ENCODE measurements around the gene PRSS8.
"Not testable (repeated sequence)": the region's sequence is repeated elsewhere in the genome, so short reads cannot be mapped to it uniquely, and the experiment has no call there.

PRSS8 gene

GRCh38 chr16:31105677-31106213 lies 29.8 kb downstream of the PRSS8 start:
- DNase-seq (ENCODE audit: low read depth in 2 of 2) = peak; percentile 78 to 85

GRCh38 chr16:31100876-31101641 lies 34.5 kb downstream of the PRSS8 start:
- DNase-seq (ENCODE audit: low read depth in 2 of 2) = not testable (repeated sequence)

- no peak for DNase-seq (ENCODE audit: low read depth in 2 of 2)
These were observed 35.5 kb downstream of the PRSS8 start for GRCh38 chr16:31099860-31100638.

DNA sequence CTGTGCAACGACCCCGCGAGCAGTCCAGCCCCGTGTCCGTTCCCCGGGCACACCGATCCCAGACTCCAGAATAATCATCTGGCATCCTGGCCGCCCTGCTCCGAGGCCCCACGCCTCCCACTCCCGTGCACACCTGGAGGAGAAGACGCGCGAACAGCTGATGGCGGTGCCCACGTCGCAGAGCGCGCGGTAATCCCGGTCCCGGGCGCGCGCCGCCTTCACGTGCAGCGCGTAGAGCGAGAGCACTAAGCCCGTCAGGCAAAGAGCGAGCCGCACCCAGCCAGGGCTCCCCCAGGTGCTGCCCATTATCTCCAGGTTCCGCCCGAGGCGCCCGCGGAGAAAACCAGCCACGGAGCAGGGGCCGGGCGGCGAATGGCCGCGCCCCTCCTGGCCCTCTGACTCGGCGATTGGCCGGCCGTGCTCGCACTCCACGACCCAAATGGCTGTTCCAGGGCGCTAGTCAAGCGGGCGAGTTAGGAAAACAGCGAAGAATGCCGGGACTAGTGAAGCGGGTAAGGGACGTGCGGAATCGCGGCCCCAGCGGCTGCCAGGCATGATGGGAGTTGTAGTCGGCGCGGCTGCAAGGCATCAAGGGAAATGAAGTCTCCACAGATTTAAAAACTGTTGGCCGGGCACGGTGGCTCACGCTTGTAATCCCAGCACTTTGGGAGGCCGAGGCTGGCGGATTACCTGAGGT lies 41.0 kb downstream of the PRSS8 start, which contains the start of gene VKORC1:
TSS of gene VKORC1 (minus strand) at position 374 of the 697 bp plus-strand sequence. CDS start at position 306, 68 bp downstream.
- DNase-seq (ENCODE audit: low read depth in 2 of 2) = peak; percentile 83 to 90

DNA sequence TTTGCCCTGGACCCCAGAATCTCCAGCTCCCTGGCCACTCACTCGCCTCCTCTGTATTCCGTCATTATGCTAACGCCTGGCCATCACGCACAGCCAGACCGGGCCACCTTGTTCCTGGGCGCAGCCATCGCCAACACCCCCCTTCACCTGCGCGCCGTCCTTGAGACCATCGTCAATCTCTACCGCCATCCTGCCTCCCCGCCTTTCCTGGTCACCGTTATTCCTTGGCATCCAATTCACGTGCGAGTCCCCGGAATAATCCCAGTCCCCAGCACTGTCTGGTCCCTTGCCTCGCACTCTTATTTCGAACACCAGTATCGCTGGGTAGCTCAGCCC lies 41.5 kb downstream of the PRSS8 start:
- no peak for DNase-seq (ENCODE audit: low read depth in 2 of 2)

- DNase-seq (ENCODE audit: low read depth in 2 of 2) = no peak
These were observed 42.3 kb downstream of the PRSS8 start for GRCh38 chr16:31093132-31093703.

DNA sequence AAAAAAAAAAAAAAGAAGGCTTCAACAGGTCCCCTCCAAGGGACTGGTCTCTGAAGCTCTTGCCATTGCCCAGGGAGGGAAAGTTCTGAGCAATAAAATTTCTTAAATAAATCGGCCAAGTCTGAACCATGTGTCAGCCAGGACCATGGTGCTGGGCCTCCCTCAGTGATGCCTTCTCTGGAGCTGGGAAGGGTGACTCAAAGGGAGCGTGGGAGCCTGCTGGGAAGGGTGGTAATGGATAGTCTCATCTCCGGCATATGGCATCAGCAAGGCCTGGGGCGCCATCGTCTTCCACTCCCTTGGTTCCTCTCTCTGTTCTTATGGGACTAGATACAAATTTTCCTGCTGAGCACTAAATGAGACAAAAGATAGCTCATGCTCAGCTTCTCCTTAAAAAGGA lies 43.2 kb downstream of the PRSS8 start:
- no peak for DNase-seq (ENCODE audit: low read depth in 2 of 2)

DNA sequence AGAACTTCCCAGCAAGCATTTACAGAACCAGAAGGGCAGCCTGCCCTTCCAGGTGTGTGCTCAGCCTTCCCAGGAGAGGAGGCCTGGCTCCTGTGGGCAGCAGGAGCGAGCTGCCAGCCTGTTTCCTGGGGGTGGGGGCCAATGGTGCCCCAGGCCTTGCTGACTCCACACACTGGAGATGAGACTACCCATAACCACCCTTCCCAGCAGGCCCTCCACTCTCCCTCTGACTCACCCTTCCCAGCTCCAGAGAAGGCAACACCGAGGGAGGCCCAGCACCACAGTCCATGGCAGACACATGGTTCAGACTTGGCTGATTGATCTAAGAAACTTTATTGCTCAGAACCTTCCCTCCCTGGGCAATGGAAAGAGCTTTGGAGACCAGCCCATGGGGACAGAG lies 45.0 kb downstream of the PRSS8 start:
- no peak for DNase-seq (ENCODE audit: low read depth in 2 of 2)

GRCh38 chr16:31089199-31089598 lies 46.3 kb downstream of the PRSS8 start:
- DNase-seq (ENCODE audit: low read depth in 2 of 2) = no peak

- no peak for DNase-seq (ENCODE audit: low read depth in 2 of 2)
These were observed 46.9 kb downstream of the PRSS8 start, which contains the start of gene PRSS53 for GRCh38 chr16:31088459-31089183. PRSS53 (minus strand) TSS chr16:31088943; CDS start chr16:31088809, 134 bp downstream.

DNA sequence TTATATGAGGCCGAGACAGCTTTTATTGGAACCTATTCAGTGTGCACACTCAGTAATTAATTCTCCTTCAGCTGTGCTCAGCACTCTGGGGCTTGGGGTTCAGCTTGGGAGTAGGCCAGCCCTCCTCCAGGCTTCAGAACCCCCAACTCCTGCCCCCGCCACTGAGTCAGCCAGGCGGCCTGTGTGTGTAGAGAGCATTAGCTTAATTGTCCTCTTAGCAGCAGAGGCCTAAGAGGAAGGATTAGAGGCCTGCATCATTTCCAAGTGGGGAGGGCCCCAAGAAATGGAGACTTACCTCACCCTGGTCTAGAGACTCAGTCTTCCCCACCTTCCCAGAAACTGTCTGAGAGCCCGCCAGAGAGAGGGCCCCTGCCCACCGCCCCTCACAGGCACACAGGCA lies 47.6 kb downstream of the PRSS8 start:
- no peak for DNase-seq (ENCODE audit: low read depth in 2 of 2)

- DNase-seq (ENCODE audit: low read depth in 2 of 2) = no peak
These were observed 48.0 kb downstream of the PRSS8 start for GRCh38 chr16:31087481-31087880.

- no peak for DNase-seq (ENCODE audit: low read depth in 2 of 2)
These were observed 49.0 kb downstream of the PRSS8 start for GRCh38 chr16:31086629-31086906.

- no peak for DNase-seq (ENCODE audit: low read depth in 2 of 2)
These were observed 49.5 kb downstream of the PRSS8 start for GRCh38 chr16:31085873-31086628.

GRCh38 chr16:31085411-31085810 lies 50.1 kb downstream of the PRSS8 start:
- no peak for DNase-seq (ENCODE audit: low read depth in 2 of 2)

DNA sequence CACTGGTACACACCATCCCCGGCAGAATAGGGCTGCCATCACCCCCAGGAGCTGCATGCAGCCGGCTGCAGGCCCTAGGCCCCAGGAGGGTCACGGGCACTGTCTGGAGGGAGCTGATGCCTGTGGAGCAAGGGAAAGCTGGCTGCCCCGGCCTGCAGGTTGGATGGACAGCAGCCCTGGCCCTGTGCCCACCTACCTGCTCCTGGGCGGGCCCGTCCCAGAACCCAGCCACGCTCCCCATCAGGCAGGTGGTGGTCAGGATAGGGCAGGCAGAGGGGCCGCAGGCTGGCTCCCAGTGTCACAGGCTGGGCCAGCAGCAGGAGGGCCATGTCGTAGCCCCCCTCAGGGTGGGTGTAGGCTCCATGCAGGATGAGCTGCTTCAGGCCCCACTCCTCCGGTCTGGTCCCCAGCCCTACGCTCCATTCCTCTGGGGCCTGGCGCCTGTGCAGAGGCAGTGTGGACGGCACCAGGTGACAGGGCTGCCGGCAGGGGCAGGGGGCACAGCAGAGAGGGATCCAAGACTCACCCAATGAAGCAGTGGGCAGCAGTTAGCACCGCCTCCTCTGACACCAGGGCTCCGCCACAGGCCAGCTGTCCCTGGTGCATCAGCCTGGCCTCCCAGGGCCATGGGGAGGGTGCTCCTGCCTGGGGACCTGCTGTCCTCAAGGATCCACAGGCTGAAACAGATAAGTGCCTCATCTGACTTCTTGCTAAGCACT lies 50.8 kb downstream of the PRSS8 start:
- DNase-seq (ENCODE audit: low read depth in 2 of 2) = no peak

- DNase-seq (ENCODE audit: low read depth in 2 of 2) = no peak
These were observed 51.5 kb downstream of the PRSS8 start for GRCh38 chr16:31083981-31084380.

DNA sequence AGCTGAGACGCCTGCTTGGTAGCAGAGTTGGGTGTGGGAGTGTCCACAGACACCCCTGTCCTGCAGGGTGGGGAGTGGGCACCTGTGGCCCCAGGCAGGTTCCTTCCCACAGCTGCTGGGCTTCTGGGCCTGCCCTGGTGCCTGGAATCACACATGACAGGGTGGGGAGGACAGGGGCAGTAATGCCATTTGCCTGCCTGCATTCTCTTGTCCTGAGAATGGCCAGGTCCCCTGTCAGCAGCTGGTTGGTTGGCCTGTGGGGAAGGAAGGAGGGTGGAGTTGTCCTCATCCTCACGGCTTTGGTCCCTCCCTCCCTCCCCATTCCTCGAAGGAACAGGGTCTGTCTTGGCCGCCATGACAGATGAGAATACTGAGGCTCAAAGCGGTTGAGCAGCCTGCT lies 52.0 kb downstream of the PRSS8 start:
- no peak for DNase-seq (ENCODE audit: low read depth in 2 of 2)

DNA sequence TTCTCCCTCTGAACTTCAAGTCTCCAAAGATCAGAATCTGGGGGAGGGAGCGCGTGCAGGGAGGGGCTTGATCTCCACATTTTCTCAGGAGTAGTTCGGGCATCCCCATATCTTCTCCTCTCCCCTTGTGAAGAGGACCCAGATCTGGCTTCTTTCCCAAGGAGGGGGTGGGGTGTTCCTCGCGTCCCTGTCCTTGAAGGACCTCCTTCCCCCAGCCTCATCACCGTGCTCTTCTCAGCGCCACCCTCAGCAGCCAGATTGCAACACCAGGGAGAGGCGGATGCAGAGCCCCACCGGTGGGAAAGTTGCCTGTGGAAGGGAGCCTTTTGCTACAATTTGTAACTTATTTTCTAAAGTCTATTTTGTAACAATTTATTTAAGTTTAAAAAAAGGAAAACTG lies 52.4 kb downstream of the PRSS8 start:
- DNase-seq (ENCODE audit: low read depth in 2 of 2) = no peak

Measured in stimulated activated CD4-positive, alpha-beta T cell treated with anti-CD3 and anti-CD28 coated beads, Interleukin-4, amount 100 ng/mL, for 48 hours (primary cell).